Measurements from ENCODE around the gene SLC1A4.

Gene SLC1A4

DNA sequence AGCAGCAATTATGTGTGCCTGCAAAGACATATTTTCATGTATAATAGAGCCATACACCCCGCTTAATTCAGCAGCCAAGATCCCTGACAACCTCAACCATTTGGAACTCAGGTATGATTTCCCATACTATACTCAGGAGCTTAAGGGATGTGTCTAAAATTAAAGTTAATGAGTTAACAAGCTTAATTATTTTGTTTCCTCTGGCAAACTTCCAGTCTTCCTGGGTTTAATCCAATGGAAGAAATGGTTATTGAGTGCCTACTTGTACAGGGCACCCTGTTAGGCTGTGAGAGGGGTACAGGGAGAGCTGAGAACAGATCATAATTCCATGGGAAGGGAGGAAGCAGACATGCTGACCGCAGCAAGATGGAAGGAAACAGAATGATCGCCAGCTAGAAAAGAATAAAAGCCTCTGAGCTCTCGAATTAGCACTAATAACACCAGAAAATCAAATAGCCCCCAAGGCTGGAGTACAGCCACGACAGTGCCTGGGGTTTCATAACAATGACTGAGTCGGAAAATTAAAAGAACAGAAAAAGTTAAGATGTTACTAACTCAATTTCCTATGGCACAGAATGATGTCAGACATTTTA lies 46.2 kb downstream of the SLC1A4 start:
- TF ChIP-seq ZNF274 (IDR thresholded peaks at IDR 0.05; ENCODE audit: low read depth, low read length) (no peak), SUZ12 (IDR thresholded peaks at IDR 0.05; ENCODE audit: extremely low read depth, insufficient read depth, insufficient read length) (no peak), YY1 (IDR thresholded peaks at IDR 0.05; ENCODE audit: insufficient read depth, insufficient read length) (no peak)
- no peak overlapping the region for H3K9ac ChIP-seq (ENCODE audit: insufficient read length, low read depth)
- DNase-seq (ENCODE audit: low read depth, low spot score) = no peak
- H3K9me3 ChIP-seq (ENCODE audit: insufficient read depth, low read length) = no peaks in the 10 kb centered on the region
- H3K4me1 ChIP-seq (ENCODE audit: insufficient read depth, insufficient read length) = no peaks in the 10 kb centered on the region
- H3K36me3 ChIP-seq (ENCODE audit: insufficient read depth, insufficient read length, low read length) = no peaks in the 10 kb centered on the region
- H3K27me3 ChIP-seq (ENCODE audit: insufficient read depth, insufficient read length) = no peaks in the 10 kb centered on the region
- H3K4me3 ChIP-seq (ENCODE audit: insufficient read length, low read depth) = no peak overlapping the region

DNA sequence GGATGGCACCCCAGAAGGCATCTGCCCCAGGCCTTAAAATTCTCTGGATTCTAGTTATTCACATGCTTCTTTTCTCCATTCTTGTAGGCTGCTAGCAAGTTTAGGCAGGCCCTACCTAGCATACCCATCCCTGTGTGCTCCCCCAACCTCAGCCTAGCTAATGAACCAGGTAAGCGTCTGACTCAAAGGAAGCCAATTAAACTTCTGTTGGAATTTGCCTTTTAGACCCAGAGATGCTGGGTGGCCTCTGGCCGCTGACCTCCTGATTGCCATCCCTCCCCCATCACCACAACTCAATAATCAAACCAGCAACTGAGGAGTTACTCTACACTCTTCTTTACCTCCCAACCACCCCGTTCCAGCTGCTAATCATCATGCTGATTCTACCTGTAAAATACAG lies 48.0 kb downstream of the SLC1A4 start:
- H3K4me1 ChIP-seq (ENCODE audit: insufficient read depth, insufficient read length) = no peaks in the 10 kb centered on the region

DNA sequence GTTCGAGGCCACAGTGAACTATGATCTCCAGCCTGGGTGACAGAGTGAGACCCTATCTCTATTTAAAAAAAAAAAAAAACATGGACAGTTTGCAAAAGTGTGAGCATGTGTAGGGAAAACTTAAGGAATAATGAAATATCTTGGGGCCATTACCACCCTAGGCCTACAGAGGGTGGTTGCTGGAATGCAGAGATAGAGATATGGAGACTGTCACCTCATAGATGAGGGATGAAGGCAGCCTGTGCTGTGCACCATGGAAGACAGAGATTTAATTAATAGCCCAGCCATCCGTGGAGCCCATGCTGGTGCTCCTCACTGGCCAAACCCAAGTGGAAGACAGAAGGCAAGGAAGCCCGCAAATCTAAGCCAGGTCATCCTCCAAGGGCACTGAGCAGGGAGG lies 50.4 kb downstream of the SLC1A4 start:
- Histone ChIP-seq H3K9me3 (ENCODE audit: insufficient read depth, low read length) (peaks cover 19% of the 10 kb centered on the region), H3K4me1 (ENCODE audit: insufficient read depth, insufficient read length) (no peaks in the 10 kb centered on the region), H3K27me3 (ENCODE audit: insufficient read depth, insufficient read length) (no peaks in the 10 kb centered on the region), H3K4me3 (ENCODE audit: insufficient read length, low read depth) (no peak overlapping the region), H3K9ac (ENCODE audit: insufficient read length, low read depth) (no peak overlapping the region), H3K36me3 (ENCODE audit: insufficient read depth, insufficient read length, low read length) (peaks cover 2% of the 10 kb centered on the region)
- TF ChIP-seq ZNF274 (IDR thresholded peaks at IDR 0.05; ENCODE audit: low read depth, low read length) (no peak), SUZ12 (IDR thresholded peaks at IDR 0.05; ENCODE audit: extremely low read depth, insufficient read depth, insufficient read length) (no peak), YY1 (IDR thresholded peaks at IDR 0.05; ENCODE audit: insufficient read depth, insufficient read length) (no peak)
- DNase-seq (ENCODE audit: low read depth, low spot score) = no peak

More for the DNA sequence above, 48.0 kb downstream of the SLC1A4 start:
- H3K36me3 ChIP-seq (ENCODE audit: insufficient read depth, insufficient read length, low read length) = no peaks in the 10 kb centered on the region
- no peak overlapping the region for H3K9ac ChIP-seq (ENCODE audit: insufficient read length, low read depth)
- TF ChIP-seq ZNF274 (IDR thresholded peaks at IDR 0.05; ENCODE audit: low read depth, low read length) = no peak
- TF ChIP-seq SUZ12 (IDR thresholded peaks at IDR 0.05; ENCODE audit: extremely low read depth, insufficient read depth, insufficient read length) = no peak
- no peak for TF ChIP-seq YY1 (IDR thresholded peaks at IDR 0.05; ENCODE audit: insufficient read depth, insufficient read length)
- H3K4me3 ChIP-seq (ENCODE audit: insufficient read length, low read depth) = no peak overlapping the region
- no peaks in the 10 kb centered on the region for H3K9me3 ChIP-seq (ENCODE audit: insufficient read depth, low read length)
- H3K27me3 ChIP-seq (ENCODE audit: insufficient read depth, insufficient read length) = no peaks in the 10 kb centered on the region
- no peak for DNase-seq (ENCODE audit: low read depth, low spot score)

DNA sequence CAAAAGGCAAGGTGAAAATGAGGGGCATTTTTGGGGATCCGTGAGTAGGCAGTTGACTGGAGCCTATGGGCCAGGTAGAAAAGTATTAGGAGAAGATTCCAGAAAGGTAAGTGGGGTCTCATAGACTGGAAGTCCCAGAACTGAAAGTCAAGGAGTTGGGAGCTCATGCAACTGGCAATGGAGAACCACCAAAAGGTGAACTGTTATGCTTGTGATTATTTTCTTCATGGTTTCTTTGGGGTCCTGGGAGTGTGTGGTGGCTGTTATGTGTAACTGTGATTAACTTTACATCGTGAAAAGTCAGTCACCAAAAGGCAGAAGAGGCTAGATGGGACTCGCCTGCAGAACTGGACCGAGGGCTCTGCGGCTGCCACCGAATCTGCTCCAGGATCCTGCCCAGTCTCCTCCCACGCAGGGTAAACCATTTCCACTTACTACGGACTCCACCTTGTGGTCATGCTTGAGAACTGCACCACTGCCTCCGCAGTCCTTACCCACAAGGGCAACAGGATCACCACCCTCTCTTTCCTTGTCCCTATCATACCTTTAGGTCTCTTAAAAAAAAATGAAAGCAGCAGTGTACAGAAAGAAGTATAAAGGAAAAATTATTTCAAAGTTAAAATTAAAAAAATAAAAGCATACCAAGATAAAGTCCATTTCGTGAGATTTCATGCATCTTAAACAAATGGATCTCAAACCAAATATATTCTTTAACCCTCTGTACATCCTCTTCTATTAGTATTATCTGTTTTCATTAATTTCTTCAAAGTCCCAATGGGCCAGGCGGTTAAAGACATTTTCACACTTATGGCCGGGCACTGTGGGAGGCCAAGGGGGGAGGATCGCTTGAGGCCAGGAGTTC lies 51.4 kb downstream of the SLC1A4 start:
- peak; percentile 69 for DNase-seq (ENCODE audit: low read depth, low spot score)
- Histone ChIP-seq H3K27me3 (ENCODE audit: insufficient read depth, insufficient read length) (no peaks in the 10 kb centered on the region), H3K36me3 (ENCODE audit: insufficient read depth, insufficient read length, low read length) (peaks cover 2% of the 10 kb centered on the region), H3K4me3 (ENCODE audit: insufficient read length, low read depth) (no peak overlapping the region), H3K4me1 (ENCODE audit: insufficient read depth, insufficient read length) (peaks cover 5% of the 10 kb centered on the region), H3K9me3 (ENCODE audit: insufficient read depth, low read length) (peaks cover 19% of the 10 kb centered on the region), H3K9ac (ENCODE audit: insufficient read length, low read depth) (no peak overlapping the region)
- no peak for TF ChIP-seq ZNF274 (IDR thresholded peaks at IDR 0.05; ENCODE audit: low read depth, low read length)
- no peak for TF ChIP-seq SUZ12 (IDR thresholded peaks at IDR 0.05; ENCODE audit: extremely low read depth, insufficient read depth, insufficient read length)
- no peak for TF ChIP-seq YY1 (IDR thresholded peaks at IDR 0.05; ENCODE audit: insufficient read depth, insufficient read length)

DNA sequence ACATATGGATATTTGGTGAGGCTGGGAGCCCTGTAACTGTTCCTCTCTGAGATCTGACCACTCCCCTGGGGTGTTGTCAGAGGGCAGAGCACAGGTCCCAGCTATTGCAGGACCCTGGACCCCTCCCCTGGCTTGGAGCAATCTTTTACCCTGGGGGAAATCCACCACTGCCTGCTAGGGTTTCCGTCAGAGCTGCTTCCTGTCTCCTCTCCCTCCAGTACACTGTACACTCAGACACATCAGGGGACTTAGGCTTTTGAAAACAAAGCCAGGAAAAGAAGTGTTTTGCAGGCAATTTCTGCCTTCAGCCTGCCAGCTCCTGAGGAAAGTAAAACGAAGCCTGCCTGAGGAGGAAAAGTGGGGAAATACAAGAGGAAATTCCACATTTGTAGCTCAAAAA lies 53.8 kb downstream of the SLC1A4 start:
- peaks cover 5% of the 10 kb centered on the region for H3K4me1 ChIP-seq (ENCODE audit: insufficient read depth, insufficient read length)
- DNase-seq (ENCODE audit: low read depth, low spot score) = no peak

DNA sequence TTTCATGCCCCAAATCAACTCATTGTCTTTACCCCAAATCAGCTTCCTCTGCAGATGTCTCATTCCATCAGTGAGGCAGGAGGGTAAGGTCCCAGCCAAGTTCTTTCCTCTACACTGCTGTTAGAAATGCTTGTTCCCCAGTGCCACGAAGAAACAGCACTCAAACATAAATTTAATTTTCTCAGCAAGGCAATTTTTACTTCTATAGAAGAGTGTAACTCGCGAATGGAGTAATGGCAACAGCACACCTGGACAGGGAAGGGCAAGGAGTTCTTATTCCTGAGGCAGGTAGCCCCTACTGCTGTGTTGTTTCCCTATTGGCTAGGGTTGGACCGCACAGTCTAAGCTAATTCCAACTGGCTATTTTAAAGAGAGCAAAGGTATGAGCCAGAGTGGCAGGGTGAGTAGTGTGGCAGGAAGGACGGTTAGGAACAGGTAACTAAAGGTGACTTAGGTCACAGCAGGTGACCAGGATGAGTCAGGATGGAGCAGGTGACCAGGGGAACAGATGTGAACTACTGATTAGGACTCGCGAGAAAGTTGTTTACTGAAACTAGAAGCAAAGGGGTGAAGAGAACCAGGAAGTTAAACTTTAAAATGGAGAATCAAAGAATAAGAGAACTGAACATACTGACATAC lies 55.0 kb downstream of the SLC1A4 start:
- H3K4me1 ChIP-seq (ENCODE audit: insufficient read depth, insufficient read length) = peaks cover 5% of the 10 kb centered on the region
- DNase-seq (ENCODE audit: low read depth, low spot score) = no peak
- TF ChIP-seq ZNF274 (IDR thresholded peaks at IDR 0.05; ENCODE audit: low read depth, low read length) (no peak), YY1 (IDR thresholded peaks at IDR 0.05; ENCODE audit: insufficient read depth, insufficient read length) (no peak), SUZ12 (IDR thresholded peaks at IDR 0.05; ENCODE audit: extremely low read depth, insufficient read depth, insufficient read length) (no peak)

More for the DNA sequence above, 53.8 kb downstream of the SLC1A4 start:
- no peak overlapping the region for H3K4me3 ChIP-seq (ENCODE audit: insufficient read length, low read depth)
- TF ChIP-seq YY1 (IDR thresholded peaks at IDR 0.05; ENCODE audit: insufficient read depth, insufficient read length) (no peak), ZNF274 (IDR thresholded peaks at IDR 0.05; ENCODE audit: low read depth, low read length) (no peak), SUZ12 (IDR thresholded peaks at IDR 0.05; ENCODE audit: extremely low read depth, insufficient read depth, insufficient read length) (no peak)
- no peaks in the 10 kb centered on the region for H3K27me3 ChIP-seq (ENCODE audit: insufficient read depth, insufficient read length)
- H3K9ac ChIP-seq (ENCODE audit: insufficient read length, low read depth) = no peak overlapping the region
- H3K9me3 ChIP-seq (ENCODE audit: insufficient read depth, low read length) = peaks cover 32% of the 10 kb centered on the region
- peaks cover 2% of the 10 kb centered on the region for H3K36me3 ChIP-seq (ENCODE audit: insufficient read depth, insufficient read length, low read length)

DNA sequence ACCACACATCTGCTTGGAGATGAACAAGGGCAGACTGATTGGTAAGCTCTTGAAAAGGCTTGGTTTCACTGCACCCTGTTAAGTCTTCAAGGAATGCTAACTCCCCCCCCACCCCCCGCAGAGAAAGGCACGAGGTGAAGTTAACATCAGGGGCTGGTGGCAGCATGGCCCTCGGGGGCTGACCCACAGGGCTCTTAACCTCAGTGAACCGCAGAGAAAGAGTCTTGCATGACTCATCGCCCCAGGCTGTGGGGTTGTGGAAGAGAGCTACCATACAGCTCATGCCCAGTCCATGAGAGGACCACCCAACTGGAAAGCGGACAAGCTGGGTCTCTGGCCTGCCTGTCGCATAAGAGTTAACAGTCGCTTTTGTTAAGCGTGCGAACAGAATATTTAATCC lies 56.5 kb downstream of the SLC1A4 start:
- no peak for TF ChIP-seq ZNF274 (IDR thresholded peaks at IDR 0.05; ENCODE audit: low read depth, low read length)
- no peak for TF ChIP-seq SUZ12 (IDR thresholded peaks at IDR 0.05; ENCODE audit: extremely low read depth, insufficient read depth, insufficient read length)
- no peak for TF ChIP-seq YY1 (IDR thresholded peaks at IDR 0.05; ENCODE audit: insufficient read depth, insufficient read length)

More for the DNA sequence above, 55.0 kb downstream of the SLC1A4 start:
- H3K4me3 ChIP-seq (ENCODE audit: insufficient read length, low read depth) = no peak overlapping the region
- no peaks in the 10 kb centered on the region for H3K27me3 ChIP-seq (ENCODE audit: insufficient read depth, insufficient read length)
- H3K9ac ChIP-seq (ENCODE audit: insufficient read length, low read depth) = no peak overlapping the region
- H3K9me3 ChIP-seq (ENCODE audit: insufficient read depth, low read length) = peaks cover 45% of the 10 kb centered on the region
- H3K36me3 ChIP-seq (ENCODE audit: insufficient read depth, insufficient read length, low read length) = peaks cover 2% of the 10 kb centered on the region

More for the DNA sequence above, 56.5 kb downstream of the SLC1A4 start:
- Histone ChIP-seq H3K4me1 (ENCODE audit: insufficient read depth, insufficient read length) (peaks cover 5% of the 10 kb centered on the region), H3K36me3 (ENCODE audit: insufficient read depth, insufficient read length, low read length) (peaks cover 2% of the 10 kb centered on the region), H3K27me3 (ENCODE audit: insufficient read depth, insufficient read length) (no peaks in the 10 kb centered on the region), H3K9me3 (ENCODE audit: insufficient read depth, low read length) (peaks cover 48% of the 10 kb centered on the region), H3K4me3 (ENCODE audit: insufficient read length, low read depth) (no peak overlapping the region), H3K9ac (ENCODE audit: insufficient read length, low read depth) (peak overlapping the region; percentile 56)
- peak; percentile 89 for DNase-seq (ENCODE audit: low read depth, low spot score)

Measured in NT2/D1 (cell line).